ENCODE measurements around the gene MOB2. TPM values are rescaled to one million over a fixed set of nuclear protein-coding genes. Genes with fewer than 3 reads are reported as not detected.

MOB2 gene
- total RNA-seq, 4 donors from 2014 or later: 59.6 to 103 (median 87.8) TPM

DNA sequence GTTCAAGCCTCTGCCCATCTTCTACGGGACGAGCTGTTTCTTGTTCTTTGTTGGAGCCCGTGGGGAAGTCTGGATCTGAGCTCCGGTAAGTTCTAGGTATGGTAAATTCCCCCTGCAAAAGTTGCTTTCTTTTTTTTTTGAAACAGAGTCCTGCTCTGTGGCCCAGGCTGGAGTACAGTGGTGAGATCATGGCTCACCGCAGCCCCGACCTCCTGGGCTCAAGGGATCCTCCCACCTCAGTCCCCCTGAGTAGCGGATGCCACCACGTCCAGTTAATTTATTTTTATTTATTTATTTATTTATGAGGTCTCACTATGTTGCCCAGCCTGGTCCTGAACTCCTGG lies 35.5 kb upstream of the MOB2 start:
- no peak for ATAC-seq
- Histone ChIP-seq H3K4me1 (peaks cover 0 to 85% (median 14%) of the 10 kb centered on the region in 3 donors), H3K9me3 (no peaks in the 10 kb centered on the region), H3K27me3 (no peaks in the 10 kb centered on the region), H3K27ac (no peak overlapping the region), H3K36me3 (peaks cover 0 to 3% of the 10 kb centered on the region in 2 donors), H3K4me3 (no peak overlapping the region)
- WGBS, 2 donors (ENCODE audit: low coverage in 1 of 2): 90 to 100% methylated on average over 5 to 6 of the region's 8 CpGs
- TF ChIP-seq POLR2A (IDR thresholded peaks at IDR 0.05) (no peak), CTCF (IDR thresholded peaks at IDR 0.05) (no peak), POLR2AphosphoS5 (IDR thresholded peaks at IDR 0.05) (no peak), EP300 (IDR thresholded peaks at IDR 0.05) (no peak)

DNA sequence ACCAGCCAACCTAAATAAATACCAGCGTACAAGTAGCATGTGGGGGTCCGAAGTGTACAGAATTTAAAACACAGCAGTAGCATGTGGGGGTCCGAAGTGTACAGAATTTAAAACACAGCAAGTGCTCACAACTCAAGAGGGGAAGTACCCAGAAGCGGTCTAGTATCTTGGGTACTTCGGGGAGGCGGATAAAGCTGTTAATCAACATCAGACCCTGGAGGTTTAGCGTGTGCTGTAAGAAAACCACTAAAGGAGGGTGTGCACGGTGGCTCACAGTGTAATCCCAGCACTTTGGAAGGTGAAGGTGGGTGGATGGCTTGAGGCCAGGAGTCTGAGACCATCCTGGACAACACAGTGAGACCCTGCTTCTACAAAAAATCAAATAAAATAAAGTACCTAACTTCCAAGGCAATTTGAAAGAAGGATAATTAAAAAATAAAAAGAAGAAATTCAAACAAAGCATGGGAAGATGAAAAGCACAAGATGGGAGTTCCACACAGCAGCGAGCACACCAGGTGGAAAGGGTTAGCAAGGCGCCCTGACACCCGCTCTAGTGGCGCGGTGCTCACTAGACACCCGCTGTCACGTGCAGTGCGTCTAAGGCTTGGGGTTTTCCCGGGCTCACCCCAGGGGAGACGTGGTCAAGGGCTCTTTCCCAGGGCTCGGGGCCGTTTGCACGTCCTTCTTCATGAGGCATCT lies 35.0 kb upstream of the MOB2 start:
- WGBS, 2 donors (ENCODE audit: low coverage in 1 of 2): 75 to 84% methylated on average over 9 to 18 of the region's 21 CpGs
- TF ChIP-seq POLR2AphosphoS5 (IDR thresholded peaks at IDR 0.05) (no peak), POLR2A (IDR thresholded peaks at IDR 0.05) (no peak), EP300 (IDR thresholded peaks at IDR 0.05) (no peak), CTCF (IDR thresholded peaks at IDR 0.05) (no peak)
- peaks cover 0 to 85% (median 16%) of the 10 kb centered on the region in 3 donors for H3K4me1 ChIP-seq

DNA sequence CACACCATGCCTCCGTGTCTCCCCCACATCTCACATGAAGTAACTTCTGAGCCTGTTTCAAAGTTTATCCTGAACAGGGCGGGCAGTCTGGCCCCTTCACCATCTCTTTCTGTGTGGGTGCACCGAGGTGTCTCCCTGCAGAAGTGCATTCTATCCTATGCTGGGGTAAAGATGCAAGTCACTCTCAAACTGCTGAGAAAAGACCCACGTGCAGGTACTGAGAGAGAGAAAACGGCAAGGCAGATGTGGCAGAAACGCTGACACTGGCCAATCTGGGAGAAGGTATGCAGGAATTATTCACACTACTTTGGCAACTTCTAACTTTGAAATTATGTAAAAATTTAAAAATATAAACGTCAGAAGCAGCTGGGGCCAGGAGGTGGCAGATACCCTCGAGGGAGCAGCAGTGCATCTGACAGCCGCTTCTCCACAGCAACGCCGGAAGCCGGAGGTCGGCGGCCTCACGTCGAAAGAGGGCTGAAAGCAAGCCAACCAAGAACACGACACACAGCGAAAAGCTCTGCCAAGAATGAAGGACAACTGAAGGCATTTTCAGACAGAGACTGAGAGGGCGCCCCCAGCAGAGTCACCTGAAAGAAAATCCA lies 34.2 kb upstream of the MOB2 start:
- Histone ChIP-seq H3K27me3 (no peaks in the 10 kb centered on the region), H3K27ac (no peak overlapping the region), H3K9me3 (no peaks in the 10 kb centered on the region), H3K4me3 (no peak overlapping the region), H3K36me3 (peaks cover 0 to 3% of the 10 kb centered on the region in 2 donors), H3K4me1 (peaks cover 0 to 85% (median 23%) of the 10 kb centered on the region in 3 donors)
- TF ChIP-seq POLR2A (IDR thresholded peaks at IDR 0.05) (no peak), CTCF (IDR thresholded peaks at IDR 0.05) (peak in 1 of 4 experiments; percentile 13)
- WGBS, 2 donors (ENCODE audit: low coverage in 1 of 2): 41 to 42% methylated on average over 7 to 17 of the region's 19 CpGs
- ATAC-seq: no peak

More for the DNA sequence above, 35.0 kb upstream of the MOB2 start:
- no peaks in the 10 kb centered on the region for H3K9me3 ChIP-seq
- no peak for ATAC-seq
- H3K27ac ChIP-seq: no peak overlapping the region
- H3K27me3 ChIP-seq: no peaks in the 10 kb centered on the region
- peaks cover 0 to 3% of the 10 kb centered on the region in 2 donors for H3K36me3 ChIP-seq
- H3K4me3 ChIP-seq: no peak overlapping the region

GRCh38 chr11:1520209-1520662 lies 33.7 kb upstream of the MOB2 start:
- TF ChIP-seq CTCF (IDR thresholded peaks at IDR 0.05): no peak
- TF ChIP-seq EP300 (IDR thresholded peaks at IDR 0.05): no peak
- H3K4me3 ChIP-seq: no peak overlapping the region
- no peak for ATAC-seq
- no peaks in the 10 kb centered on the region for H3K27me3 ChIP-seq
- H3K36me3 ChIP-seq: peaks cover 0 to 3% of the 10 kb centered on the region in 2 donors
- no peak overlapping the region for H3K27ac ChIP-seq
- 56 to 72% methylated on average over 7 of the region's 13 CpGs for WGBS, 2 donors (ENCODE audit: low coverage in 1 of 2)
- peaks cover 0 to 85% (median 29%) of the 10 kb centered on the region in 3 donors for H3K4me1 ChIP-seq
- H3K9me3 ChIP-seq: no peaks in the 10 kb centered on the region

Measured in gastroesophageal sphincter (tissue), 4 donors.